ENCODE measurements around the gene USP48.

- TF ChIP-seq YY1 (IDR thresholded peaks at IDR 0.05; ENCODE audit: insufficient read depth, insufficient read length) (no peak), SUZ12 (IDR thresholded peaks at IDR 0.05; ENCODE audit: extremely low read depth, insufficient read depth, insufficient read length) (no peak), ZNF274 (IDR thresholded peaks at IDR 0.05; ENCODE audit: low read depth, low read length) (no peak)
These were observed 113.5 kb downstream of the USP48 start, which contains the start of gene RAP1GAP for GRCh38 chr1:21669258-21670058.
